ENCODE measurements around the gene ADGRE3. TPM values are rescaled to one million over a fixed set of nuclear protein-coding genes. Genes with fewer than 3 reads are reported as not detected.

The ADGRE3 gene, protein sequence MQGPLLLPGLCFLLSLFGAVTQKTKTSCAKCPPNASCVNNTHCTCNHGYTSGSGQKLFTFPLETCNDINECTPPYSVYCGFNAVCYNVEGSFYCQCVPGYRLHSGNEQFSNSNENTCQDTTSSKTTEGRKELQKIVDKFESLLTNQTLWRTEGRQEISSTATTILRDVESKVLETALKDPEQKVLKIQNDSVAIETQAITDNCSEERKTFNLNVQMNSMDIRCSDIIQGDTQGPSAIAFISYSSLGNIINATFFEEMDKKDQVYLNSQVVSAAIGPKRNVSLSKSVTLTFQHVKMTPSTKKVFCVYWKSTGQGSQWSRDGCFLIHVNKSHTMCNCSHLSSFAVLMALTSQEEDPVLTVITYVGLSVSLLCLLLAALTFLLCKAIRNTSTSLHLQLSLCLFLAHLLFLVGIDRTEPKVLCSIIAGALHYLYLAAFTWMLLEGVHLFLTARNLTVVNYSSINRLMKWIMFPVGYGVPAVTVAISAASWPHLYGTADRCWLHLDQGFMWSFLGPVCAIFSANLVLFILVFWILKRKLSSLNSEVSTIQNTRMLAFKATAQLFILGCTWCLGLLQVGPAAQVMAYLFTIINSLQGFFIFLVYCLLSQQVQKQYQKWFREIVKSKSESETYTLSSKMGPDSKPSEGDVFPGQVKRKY
- total RNA-seq (2022; extraction: Qiagen RNA extraction) = not detected in 5 replicates

DNA sequence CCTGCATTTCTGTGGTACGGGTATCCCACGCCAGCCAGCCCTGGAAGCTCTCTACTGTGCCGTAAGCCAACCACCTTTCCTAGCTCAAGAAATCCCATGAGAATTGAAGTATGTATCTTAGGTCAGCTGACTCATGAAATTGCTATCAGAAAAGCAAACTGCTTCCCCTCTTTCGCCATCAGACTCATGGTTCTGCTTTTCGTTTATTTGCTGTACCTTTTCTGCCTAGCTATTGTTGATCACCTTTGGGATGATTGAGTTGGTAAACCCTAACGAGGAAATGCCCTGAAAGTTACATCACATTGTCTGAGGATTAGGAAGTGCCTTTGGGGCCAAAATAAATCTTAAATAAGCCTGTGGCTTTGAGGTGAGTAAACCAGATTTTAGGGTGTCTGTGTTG is at the start of gene ADGRE3:
TSS of gene ADGRE3 (minus strand) at position 81 of the 400 bp plus-strand sequence. CDS start at position 7, 74 bp downstream.

DNA sequence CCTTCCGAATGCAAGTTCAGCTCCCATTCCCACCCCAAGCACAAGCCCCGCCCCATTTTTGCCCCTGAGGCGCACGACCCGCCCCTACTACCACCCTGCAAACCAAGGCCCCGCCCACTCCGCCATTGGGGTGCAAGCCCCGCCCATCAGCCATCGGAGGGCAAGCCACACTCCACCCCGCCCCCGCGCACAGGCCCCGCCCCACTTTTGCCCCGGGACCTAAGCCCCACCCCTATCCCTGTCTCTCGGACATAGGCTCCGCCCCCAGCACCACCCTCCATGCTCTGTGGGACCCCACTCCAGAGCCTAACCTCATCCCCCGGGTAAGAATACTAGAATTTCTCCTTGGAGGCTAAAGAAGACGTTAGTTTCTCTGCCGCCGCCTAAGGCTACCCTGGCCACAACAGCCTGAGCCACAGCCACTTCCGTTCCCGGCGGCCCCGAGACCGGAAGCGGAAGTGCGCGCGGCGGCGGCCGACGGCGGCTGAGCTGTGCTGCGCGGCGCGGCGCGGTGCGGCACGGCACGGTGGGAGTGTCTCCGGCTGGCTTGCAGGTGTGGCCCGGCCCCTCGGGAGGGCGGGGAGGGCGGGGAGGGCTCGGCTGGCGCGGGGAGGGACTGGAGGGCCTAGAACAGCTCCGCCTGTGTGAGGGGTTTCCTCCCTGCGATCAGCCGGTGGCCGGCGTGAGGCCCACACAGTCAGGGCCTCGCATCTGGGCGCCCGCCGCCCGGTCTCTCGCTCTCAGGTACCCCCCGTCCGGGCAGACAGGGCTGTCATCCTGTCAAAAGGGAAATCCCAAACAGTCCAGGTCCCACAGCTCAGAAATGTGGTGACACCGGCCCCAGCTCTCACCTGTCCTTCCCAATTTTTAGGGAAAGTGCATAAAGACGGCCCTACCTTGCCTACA is 15.2 kb upstream of the ADGRE3 start, which contains the start of gene ZNF333:
TSS of gene ZNF333 (plus strand) at position 451 of the 906 bp plus-strand sequence. CDS start 3,444 bp downstream, outside the sequence.

DNA sequence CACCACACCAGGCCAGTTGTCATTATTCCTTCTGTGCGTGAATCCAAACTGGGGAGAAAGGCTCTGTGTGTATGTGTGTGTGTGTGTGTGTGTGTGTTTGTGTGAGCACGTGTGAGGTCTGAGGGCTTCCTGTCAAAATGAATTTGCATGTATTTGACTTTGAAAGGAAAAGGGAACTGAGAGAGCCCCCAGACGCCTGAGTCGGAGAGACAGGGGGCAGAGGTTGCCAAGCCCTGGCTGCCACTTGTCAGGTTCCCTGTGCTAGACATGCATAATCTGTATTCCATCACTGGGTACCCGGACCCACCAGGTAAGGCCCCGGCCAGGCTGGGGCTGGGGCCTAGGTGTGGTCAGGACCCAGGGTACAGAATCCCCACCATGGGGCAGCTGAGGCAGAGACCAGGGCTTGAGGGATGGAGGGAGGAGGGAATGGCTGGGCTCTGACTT is 91.7 kb downstream of the ADGRE3 start, which contains the start of gene CLEC17A:
TSS of gene CLEC17A (plus strand) at position 191 of the 447 bp plus-strand sequence. CDS start at position 268, 77 bp downstream.

DNA sequence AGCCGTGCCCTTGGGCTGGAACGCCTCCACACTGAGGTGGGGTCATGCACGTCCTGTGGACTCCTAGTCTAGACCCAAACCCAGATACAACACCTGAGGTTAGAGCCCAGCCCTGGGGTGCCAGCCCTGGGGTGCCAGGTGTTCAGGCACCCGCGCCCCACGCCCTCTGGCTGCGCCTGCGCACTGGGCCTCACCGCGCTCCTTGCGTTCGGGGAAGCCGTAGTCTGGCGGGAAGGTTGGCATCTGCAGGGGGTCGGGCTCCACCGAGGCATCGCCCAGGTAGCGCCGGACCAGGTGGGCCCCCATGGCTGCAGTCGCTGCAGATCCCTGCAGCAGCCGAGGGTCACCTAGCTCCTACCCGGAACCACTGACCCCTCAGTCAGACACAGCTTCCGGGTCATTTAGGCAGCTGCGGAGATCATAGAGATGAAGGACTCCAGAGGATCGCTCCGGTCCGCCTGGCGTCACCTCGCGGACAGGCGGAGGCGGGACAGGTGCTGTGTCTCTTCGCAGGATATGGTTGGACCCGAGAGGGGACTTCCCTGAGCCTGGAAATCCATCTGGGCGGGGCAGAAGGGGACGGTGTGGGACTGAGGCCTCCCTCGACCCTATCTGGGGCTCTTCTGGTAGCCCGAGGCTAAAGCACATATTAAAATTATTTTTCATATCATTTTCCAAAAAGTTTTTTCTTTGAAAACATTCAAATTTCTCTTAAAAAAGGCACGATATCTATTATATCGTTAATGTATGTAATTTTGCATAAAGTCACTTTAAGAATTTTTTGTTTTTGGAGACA is 102.8 kb downstream of the ADGRE3 start, which contains the start of gene NDUFB7:
TSS of gene NDUFB7 (minus strand) at position 372 of the 796 bp plus-strand sequence. CDS start at position 306, 66 bp downstream.

Other genes with a start within 250 kb of the ADGRE3 start
- 76.0 to 79.2 TPM (median 76.5 TPM) in 5 replicates for gene PKN1, start 241.5 kb downstream of the ADGRE3 start, total RNA-seq (2022; extraction: Qiagen RNA extraction)
- 0.07 to 0.15 TPM (median 0.08 TPM) in 3 of 5 replicates, not detected in the others for gene PTGER1, start 199.5 kb downstream of the ADGRE3 start, total RNA-seq (2022; extraction: Qiagen RNA extraction)
- 108 to 145 TPM (median 144 TPM) in 5 replicates for gene GIPC1, start 178.7 kb downstream of the ADGRE3 start, total RNA-seq (2022; extraction: Qiagen RNA extraction)
- 206 to 250 TPM (median 215 TPM) in 5 replicates for gene DNAJB1, start 156.4 kb downstream of the ADGRE3 start, total RNA-seq (2022; extraction: Qiagen RNA extraction)
- gene TECR, start 145.2 kb downstream of the ADGRE3 start, total RNA-seq (2022; extraction: Qiagen RNA extraction) = 140 to 180 TPM (median 178 TPM) in 5 replicates
- 138 to 196 TPM (median 193 TPM) in 5 replicates for gene NDUFB7, start 102.8 kb downstream of the ADGRE3 start, total RNA-seq (2022; extraction: Qiagen RNA extraction)
- gene CLEC17A, start 91.8 kb downstream of the ADGRE3 start, total RNA-seq (2022; extraction: Qiagen RNA extraction) = not detected in 5 replicates
- gene ZNF333, start 15.2 kb upstream of the ADGRE3 start, total RNA-seq (2022; extraction: Qiagen RNA extraction) = 2.6 to 3.5 TPM (median 3.1 TPM) in 5 replicates
- 0.62 to 1.3 TPM (median 0.97 TPM) in 5 replicates for gene ADGRE2, start 103.7 kb upstream of the ADGRE3 start, total RNA-seq (2022; extraction: Qiagen RNA extraction)
- gene OR7A5, start 160.3 kb upstream of the ADGRE3 start, total RNA-seq (2022; extraction: Qiagen RNA extraction) = not detected in 5 replicates
- gene OR7C1, start 160.3 kb upstream of the ADGRE3 start, total RNA-seq (2022; extraction: Qiagen RNA extraction) = not detected in 5 replicates
- not detected in 5 replicates for gene OR7A10, start 174.1 kb upstream of the ADGRE3 start, total RNA-seq (2022; extraction: Qiagen RNA extraction)
- gene OR7A17, start 211.3 kb upstream of the ADGRE3 start, total RNA-seq (2022; extraction: Qiagen RNA extraction) = not detected in 5 replicates

Measured in A549 treated with Hydrocortisone at 1 μM for 4 hours (cell line).